GM21576 (cell line): Measurements from ENCODE around the gene SELENBP1.
"Not testable (repeated sequence)": the region's sequence is repeated elsewhere in the genome, so short reads cannot be mapped to it uniquely, and the experiment has no call there.

Experiments
- ATAC-seq: cut with Tn5 transposase; IDR thresholded peaks from one replicate; pipeline ENCODE4 v1.9.1; 2021; ENCODE audit warnings: mild to moderate bottlenecking, moderate library complexity; ENCODE audit not compliant: unreplicated experiment

SELENBP1 gene

DNA sequence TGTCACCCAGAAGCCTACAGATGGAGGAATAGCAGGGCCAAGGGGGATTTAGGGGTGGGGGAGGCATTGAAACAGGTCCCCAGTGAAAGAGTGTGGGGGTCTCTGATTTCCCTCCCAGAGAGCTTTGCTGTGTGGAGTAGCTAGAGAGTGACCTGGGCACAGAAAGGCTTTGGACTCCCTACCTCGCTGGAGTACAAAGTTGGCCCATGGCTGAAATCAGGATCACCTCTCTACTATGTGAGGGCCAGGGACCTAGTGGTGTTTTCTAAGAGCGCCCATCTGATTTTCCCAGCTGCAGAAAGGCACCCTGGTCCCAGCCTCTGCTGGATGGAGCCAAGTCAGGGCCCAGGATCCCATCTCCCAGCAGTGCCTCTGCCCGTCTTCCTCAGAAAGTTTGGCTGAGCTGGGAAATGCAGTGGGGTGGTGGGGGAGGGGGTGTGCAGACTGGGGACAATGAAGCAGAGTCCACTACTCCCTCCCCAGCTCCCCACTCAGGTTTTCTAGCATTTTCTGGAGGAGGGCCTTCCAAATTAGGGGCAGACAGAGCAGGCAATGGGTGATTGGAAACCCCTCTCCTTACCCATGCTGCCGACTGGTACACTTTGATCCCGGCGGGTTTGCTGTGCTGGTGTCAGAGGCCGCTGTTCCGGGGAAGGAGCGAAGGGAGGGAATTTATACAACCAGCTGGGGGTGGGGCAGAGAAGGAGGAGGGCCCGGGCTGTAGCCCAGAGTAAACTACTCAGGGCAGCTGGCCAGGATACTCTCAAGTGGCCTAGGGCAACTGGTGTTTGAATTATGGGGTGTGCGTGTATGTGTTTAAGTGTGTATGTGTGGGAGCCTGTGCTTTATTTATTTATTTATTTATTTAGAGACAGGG lies at the start of gene SELENBP1:
SELENBP1 (minus strand) TSS at position 648 of the 877 bp plus-strand sequence; CDS start at position 584, 64 bp downstream.
- no peak for ATAC-seq

DNA sequence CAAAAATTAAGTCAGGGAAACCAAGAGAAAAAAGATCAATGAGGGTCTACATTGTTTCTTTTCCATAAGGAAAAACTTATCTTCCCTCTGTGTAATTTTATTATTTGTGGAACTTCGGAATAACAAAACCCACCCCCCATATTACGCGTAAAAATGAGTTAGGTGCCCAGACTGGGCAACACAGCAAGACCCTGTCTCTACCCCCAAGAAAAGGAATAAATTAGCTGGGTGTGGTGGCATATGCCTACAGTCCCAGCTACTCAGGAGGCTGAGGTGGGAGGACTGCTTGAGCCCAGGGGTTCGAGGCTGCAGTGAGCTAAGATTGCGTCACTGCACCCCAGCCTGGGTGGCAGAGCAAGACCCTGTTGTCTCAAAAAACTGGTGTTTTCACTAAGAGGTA lies 47.3 kb upstream of the SELENBP1 start:
- no peak for ATAC-seq

DNA sequence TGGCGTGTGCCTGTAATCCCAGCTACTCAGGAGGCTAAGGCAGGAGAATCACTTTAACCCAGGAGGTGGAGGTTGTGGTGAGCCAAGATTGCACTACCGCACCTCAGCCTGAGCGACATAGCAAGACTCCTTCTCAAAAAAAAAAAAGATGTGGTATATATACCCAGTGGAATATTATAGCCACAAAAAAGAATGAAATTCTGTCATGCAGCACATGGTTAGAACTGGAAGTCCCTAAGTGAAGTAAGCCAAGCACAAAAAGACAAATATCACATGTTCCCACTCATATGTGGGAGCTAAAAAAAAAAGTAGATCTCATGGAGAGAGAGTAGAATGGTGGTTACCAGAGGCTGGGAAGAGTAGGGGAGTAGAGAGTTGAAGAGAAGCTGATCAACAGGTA lies 45.6 kb upstream of the SELENBP1 start:
- no peak for ATAC-seq

DNA sequence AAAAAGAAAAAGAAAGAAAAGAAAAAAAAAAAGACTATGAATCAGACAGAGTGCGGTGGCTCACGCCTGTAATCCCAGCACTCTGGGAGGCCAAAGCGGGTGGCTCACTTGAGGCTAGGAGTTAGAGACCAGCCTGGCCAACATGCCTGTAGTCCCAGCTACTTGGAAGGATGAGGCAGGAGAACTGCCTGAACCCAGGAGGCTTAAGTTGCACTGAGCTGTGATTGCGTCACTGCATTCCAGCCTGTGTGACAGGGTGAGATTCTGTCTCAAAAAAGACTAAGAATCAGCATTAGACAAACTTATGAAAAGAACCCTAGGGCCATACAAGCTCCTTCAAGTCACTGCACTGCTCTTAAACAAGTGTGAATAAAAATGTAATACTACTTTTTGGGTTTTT lies 43.7 kb upstream of the SELENBP1 start:
- ATAC-seq = no peak

DNA sequence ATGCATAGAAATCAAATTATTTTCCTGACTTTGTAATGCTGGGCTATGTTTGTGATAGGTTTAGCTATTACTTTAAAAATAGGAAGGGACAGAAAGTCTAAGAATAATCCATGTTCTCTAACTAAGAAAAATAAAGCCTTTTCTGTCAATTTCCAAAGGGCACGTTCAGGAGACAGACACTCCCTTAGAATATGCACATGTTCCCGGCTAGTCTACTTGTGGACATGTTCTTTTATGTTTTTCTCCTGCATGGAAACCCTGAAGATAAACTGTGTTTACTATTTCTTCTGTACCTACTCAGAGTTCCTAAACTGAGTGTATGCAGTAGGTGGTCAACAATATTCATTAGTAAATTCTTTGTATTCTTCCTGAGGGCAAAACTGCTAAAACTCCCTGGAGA lies 39.4 kb upstream of the SELENBP1 start:
- no peak for ATAC-seq

DNA sequence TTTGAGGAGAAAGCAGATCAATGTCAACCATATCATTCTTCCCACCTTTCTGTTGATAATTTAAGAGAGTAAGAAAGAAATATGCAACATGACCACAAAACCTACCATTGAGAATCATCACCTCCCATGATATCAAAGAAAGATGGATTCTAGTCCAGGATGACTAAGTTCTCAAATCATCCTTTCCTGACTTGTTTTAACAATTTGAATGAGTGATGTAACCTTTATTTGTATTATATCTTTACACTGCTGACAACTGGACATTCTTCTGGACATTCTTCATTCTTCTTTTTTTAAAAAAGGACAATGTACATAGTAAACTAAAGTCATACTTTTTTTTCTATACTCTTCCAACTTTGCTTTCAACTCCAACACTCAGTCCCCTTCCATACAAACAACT lies 36.4 kb upstream of the SELENBP1 start:
- ATAC-seq = no peak

DNA sequence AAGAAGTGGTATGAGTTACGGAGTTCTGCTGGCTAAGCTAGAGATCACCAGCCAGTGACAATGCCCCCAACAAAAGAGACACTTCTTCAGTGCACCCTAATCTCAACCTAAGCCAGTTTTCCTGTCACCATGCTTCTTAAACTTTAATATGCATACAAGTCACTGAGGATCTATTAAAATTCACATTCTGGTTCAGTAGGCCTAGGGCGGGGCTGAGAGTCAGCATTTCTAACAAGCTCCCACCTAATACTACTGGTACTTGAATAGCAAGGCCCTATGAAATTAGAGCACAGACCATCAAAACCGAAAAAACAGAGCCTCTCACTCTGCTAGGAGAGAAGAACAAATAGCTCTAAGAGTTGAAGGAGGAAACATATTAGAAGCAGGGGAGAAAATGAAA lies 34.8 kb upstream of the SELENBP1 start:
- ATAC-seq = no peak

DNA sequence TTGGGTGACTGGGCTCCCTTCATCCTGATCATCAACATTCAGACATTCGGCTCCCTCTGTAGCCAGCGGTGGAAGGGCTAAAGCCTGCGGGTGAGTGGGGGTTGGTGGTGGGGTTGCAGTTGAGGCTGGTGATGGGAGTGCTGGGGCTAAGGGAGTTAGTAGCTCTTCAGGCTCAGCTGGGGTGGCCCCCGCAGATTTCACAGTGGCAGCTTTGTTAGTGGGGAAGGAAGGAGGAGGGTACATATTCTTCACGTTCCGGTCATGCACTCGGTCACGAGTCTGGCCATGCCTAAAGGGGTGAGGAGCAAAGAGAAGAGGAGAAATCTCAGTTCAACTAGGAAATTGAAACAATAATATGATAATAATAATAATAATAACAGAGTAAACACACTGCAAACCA lies 33.7 kb upstream of the SELENBP1 start:
- no peak for ATAC-seq

DNA sequence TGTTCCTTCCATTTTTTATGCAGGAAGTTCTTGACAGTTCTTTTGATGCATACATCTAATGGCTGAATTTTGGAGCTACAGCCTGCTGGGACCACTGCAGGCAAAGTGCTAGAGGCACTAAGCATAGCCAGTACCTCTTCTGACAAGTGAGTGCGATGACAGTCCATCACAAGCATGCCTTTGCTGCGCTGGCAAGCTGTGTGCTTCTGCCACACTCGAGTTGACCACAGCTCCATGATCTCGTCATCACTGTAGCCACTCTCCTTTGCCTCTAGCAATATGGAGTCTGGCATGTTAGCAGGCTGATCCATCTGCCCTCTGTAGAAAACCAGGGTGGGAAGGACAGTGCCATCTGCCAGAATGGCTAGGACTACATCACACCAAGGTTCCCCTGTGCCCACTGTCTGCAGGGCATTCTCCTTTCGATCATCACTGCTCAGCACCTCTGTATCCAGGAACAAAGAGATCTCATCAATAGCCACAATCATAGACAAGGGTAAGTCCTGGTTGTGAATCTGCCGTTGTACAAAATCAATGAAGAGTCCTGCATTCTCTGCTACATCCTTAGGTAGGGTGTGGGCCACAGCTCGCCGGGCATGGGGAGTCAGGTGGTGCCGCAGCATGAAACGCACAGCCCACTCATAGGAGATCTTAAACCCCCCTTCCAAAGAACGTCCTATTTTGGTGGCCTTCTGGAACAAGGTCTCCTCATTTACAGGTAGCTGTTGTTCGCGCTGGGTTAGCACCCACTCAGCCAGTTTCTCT lies 32.9 kb upstream of the SELENBP1 start:
- no peak for ATAC-seq

DNA sequence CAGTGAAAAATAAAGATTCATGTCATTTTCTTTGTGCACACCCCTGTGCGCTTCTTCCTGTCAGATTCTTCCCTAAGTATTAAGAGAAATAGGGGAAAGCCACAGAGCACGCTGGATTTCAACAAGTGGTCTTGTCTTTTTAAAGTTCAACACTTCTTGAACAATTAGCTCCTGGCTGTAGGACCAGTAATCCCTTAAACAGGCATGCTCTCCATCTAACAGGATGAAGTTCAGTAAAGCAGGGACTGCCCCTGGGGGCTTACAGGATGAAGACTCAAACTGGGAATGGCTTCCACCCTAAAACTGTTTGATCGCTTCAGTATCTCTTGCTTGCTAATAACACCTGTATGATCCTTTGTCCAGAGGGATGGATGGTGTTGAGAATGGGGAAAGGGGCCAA lies 31.1 kb upstream of the SELENBP1 start:
- no peak for ATAC-seq

DNA sequence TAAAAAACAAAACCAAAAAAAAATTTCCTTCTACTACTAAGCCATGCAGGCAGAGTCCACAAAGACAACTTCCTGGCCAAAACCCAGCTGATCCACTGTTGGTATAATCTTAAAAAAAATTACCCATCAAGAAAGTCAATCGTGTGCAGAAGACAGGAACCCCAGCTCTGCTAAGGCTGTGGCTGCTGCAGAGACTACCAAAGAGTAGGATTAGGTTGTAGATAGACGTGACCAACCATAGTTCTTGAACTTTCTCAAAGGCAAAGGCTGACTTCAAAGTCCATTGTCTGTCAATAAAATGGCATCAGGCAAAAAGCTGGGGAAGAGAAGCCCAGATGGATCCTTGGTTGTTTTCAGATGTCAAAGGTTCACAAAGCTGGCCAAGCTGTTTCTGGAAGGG lies 30.3 kb upstream of the SELENBP1 start:
- no peak for ATAC-seq

DNA sequence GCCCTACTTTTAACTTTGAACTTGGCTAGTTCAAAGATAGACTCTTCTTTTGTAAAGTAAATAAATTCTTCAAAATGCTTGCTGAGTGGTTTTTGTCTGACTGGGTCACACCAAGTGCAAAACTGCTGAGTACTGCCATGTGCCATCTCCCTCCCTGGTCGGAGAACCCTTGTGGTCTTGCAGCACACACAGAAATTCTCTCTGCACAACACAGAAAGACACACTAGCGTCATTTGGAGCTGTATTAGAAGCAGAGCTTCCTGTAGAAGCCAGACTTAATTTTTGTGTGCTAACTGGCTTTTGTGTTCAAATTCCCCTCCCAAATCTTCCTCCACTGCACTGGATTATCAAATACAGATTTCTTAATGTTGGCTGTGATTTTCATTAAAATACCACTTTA lies 29.4 kb upstream of the SELENBP1 start:
- no peak for ATAC-seq

DNA sequence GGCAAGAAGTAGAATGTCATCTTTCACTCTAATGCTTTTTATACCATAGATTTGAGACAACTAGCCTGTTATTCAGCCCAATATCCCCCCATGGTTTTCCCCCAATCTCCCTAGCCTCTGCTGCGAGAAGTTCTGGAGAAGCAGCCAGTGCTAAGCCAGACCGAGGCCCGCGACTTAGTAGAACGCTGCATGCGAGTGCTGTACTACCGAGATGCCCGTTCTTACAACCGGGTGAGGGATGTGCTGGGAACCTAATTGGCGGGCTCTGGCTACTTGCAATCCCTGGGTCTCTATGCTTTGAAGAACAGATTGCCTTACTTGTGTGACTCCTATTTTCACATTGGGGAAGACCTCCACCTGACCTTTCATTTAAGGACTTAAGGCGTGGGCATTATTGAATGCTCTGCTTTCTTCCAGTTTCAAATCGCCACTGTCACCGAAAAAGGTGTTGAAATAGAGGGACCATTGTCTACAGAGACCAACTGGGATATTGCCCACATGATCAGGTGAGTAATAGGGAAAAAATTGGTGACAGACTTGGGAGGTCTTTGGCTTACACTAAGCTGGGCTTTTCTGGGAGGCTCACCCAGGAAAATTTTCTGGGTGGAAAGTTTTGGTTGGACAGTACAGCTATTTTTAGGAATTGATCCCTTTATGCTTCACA lies 28.8 kb upstream of the SELENBP1 start:
- ATAC-seq = no peak

DNA sequence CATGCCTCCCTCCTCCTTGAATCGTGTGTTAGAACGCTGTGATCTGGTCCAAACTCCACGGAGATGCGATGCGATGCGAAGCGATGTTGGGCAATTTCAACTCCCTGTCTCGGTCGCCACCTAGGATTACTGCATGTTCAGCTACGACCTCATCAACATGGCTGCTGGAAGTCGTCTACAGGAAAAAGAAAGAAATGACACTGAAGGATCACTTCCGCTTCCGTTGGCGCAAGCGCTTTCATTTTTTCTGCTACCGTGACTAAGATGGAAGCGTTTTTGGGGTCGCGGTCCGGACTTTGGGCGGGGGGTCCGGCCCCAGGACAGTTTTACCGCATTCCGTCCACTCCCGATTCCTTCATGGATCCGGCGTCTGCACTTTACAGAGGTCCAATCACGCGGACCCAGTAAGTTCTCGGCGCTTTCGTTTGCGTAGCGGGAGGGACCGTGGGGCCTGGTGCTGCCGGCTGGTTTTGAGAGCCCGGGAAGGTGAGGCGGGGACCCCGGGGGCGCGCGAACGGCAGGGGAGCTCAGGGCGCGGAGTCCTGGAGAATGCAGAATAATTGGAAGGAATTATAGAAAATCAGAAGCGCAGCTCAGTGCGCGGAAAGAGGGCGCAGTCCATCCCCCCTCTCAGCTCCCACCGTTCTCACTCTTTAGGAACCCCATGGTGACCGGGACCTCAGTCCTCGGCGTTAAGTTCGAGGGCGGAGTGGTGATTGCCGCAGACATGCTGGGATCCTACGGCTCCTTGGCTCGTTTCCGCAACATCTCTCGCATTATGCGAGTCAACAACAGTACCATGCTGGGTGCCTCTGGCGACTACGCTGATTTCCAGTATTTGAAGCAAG lies 27.0 kb upstream of the SELENBP1 start, which contains the start of gene PSMB4:
PSMB4 (plus strand) TSS at position 250 of the 848 bp plus-strand sequence; CDS start at position 265, 15 bp downstream.
- peak; percentile 79 for ATAC-seq

DNA sequence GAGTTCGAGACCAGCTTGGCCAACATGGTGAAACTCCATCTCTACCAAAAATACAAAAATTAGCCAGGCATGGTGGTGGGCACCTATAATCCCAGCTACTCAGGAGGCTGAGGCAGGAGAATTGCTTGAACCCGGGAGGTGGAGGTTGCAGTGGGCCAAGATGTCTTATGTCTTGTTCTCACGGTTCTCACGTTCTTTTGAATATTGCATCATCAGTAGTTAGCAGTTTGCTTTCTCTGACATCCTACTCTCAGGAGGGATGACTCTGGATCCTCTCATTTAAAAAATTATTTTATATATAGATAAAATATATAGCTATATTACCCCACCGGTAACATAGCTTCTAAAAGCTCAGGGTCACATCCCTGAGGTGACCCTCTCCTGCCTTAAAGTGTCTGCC lies 23.8 kb upstream of the SELENBP1 start:
- not testable (repeated sequence) for ATAC-seq

DNA sequence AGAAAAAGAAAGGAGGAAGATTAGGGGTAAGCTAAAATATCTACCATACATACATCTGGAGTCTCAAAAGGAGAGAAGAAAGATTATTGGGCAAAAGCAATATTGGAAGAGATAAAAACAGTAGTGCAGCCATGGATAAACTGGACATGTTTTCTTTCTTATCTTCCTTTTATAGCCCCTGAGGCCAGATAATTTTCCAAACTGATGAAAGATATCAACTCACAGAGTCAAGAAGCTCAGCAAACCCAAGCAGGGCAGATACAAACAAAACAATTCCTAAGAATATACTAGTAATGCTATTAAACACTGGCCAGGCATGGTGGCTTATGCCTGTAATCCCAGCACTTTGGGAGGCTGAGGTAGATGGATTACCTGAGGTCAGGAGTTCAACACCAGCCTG lies 21.1 kb upstream of the SELENBP1 start:
- no peak for ATAC-seq

DNA sequence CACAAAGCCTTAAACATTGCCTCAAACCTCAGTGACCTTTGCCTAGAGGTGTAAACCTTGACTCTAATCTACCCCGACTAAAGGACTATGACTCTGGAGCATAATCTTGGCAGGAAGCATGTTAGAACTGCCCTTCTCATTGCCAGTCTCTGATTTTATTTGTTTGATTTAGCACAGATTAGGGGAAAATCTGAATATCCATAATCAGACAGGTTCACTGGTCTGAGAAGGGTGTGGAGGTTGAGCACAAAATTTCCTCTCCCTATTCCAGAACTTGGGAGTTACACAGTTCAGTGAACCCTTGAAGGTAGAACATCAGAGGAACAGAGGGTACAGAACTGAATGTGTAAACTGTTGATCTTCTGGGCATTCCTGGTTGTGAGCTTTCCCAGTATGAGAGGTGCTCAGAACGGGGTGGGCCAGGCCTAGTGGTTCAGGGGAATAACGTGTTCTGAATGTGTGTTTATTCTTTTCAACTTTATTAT lies 18.6 kb upstream of the SELENBP1 start:
- no peak for ATAC-seq

DNA sequence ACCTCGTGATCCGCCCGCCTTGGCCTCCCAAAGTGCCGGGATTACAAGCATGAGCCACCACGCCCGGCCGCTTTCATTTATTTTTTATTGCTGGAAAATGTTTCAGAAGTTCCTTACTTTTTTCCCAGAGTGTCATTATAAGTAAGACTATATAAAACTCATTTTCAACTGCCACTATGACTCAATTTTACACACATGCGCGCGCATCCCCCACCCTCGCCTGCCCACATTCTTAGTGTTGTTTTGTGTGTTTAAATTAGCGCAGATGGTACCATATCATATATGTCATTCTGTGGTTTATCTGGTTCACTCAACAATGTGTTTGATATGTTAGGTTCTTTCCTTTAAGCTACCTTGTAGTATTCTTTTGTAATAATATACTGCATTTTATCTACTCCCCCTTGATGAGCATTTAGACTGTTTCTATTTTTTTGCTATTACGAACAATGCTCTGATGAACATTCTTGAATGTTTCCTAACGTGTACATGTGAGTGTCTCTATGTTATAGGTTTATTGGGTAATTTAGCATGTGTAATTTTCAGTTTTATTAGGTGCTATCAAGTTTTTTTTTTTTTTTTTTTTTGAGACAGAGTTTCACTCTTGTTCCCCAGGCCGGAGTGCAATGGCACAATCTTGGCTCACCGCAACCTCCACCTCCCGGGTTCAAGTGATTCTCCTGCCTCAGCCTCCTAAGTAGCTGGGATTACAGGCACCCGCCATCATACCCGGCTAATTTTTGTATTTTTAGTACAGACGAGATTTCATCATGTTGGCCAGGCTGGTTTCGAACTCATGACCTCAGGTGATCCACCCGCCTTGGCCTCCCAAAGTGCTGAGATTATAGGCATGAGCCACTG lies 17.9 kb upstream of the SELENBP1 start:
- not testable (repeated sequence) for ATAC-seq

DNA sequence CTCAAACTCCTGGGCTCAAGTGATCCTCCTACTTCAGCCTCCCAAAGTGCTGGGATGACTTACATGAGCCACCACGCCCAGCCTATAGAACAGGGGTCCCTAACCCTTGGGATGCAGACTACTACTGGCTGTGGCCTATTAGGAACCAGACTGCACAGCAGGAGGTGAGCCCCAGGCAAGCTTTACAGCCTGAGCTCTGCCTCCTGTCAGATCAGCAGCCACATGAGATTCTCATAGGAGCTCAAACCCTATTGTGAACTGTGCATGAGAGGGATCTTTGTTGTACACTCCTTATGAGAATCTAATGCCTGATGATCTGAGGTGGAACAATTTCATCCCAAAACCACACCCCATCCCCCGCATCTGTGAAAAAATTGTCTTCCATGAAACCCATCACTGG lies 13.5 kb upstream of the SELENBP1 start:
- ATAC-seq = no peak
